Fibroblast of mammary gland (primary cell): ENCODE results near the gene CACNA1C.
A peak's percentile ranks its signal among the peaks of the same experiment; 100 is the strongest.

Experiments used
- DNase-seq: peaks from one replicate; pipeline ENCODE4 v3.0.0-alpha.2; 2010; ENCODE audit warnings: low read depth
- H3K4me3 ChIP-seq: 2 replicates; pipeline ENCODE4 v1.5.1; 2011; ENCODE audit warnings: low read depth, mild to moderate bottlenecking, low read length, moderate library complexity; ENCODE audit not compliant: control insufficient read depth
- TF ChIP-seq, protein P1 (sequence below): conservative IDR thresholded peaks from 2 replicates; pipeline ENCODE4 v1.5.1; 2011; ENCODE audit warnings: low read depth, low read length, inconsistent platforms; ENCODE audit not compliant: control insufficient read depth, insufficient read depth

The CACNA1C gene

DNA sequence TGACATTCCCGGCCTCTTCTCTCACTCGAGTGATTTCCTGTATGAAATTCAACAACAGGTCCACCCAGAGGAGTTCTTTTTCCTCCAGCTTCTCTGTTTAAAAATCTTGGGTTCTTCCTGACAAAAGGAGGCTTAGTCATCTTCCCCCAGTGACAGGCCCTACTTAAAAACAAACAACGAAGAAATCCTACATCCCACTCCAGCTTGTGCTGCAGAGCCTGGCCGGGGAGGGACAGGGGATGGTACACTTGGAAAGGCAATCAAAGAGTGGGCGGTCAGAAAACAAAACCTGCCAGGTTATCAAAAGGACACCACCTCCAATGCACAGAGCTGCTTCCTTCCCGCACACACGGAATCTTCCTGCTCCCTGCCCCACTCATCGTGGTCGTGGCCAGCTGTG lies 101.3 kb downstream of the CACNA1C start:
- TF ChIP-seq, protein P1, sequence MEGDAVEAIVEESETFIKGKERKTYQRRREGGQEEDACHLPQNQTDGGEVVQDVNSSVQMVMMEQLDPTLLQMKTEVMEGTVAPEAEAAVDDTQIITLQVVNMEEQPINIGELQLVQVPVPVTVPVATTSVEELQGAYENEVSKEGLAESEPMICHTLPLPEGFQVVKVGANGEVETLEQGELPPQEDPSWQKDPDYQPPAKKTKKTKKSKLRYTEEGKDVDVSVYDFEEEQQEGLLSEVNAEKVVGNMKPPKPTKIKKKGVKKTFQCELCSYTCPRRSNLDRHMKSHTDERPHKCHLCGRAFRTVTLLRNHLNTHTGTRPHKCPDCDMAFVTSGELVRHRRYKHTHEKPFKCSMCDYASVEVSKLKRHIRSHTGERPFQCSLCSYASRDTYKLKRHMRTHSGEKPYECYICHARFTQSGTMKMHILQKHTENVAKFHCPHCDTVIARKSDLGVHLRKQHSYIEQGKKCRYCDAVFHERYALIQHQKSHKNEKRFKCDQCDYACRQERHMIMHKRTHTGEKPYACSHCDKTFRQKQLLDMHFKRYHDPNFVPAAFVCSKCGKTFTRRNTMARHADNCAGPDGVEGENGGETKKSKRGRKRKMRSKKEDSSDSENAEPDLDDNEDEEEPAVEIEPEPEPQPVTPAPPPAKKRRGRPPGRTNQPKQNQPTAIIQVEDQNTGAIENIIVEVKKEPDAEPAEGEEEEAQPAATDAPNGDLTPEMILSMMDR, result no peak
- H3K4me3 ChIP-seq, result no peak overlapping the region
- peak; percentile 76 for DNase-seq

DNA sequence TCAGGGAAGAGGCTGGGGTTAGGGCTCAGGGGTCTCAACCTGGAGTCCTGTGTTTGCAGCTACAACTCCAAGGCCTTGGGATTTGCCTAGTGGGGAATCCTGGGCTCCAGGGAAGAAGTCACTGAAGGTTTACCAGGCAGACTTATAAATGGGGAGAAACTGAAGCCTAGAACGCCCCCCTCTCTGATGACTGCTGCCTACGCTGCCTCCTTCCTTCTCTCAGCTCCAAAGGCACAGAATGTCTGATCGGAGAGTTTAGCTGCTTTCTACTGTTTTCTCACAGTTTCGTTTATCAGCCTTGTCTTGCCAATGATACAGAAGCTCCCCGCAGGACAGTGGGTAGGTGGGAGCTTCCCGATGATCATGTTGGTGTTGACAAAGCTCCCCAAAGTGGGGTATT lies 101.7 kb downstream of the CACNA1C start:
- H3K4me3 ChIP-seq, result no peak overlapping the region
- TF ChIP-seq, protein P1, result no peak
- DNase-seq, result no peak

DNA sequence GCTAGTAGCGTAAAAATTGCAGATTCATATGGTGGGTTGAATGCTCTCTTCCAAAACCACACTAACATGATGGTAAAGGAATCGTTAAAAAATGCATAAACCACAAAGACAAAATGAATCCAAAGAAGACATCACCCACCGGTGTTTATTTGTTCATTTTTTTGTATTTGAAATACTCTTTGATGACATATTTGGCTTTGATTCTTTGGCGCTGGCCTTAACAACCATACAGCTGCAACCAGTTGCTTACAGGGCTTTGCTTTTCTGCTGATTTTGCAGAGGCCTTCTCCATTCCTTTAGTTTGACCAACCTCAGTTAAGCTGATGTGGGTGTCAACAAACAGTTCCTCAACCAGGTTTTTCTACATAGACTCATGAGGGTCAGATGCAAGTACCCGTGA lies 103.5 kb downstream of the CACNA1C start:
- TF ChIP-seq, protein P1, result no peak
- no peak for DNase-seq
- no peak overlapping the region for H3K4me3 ChIP-seq

DNA sequence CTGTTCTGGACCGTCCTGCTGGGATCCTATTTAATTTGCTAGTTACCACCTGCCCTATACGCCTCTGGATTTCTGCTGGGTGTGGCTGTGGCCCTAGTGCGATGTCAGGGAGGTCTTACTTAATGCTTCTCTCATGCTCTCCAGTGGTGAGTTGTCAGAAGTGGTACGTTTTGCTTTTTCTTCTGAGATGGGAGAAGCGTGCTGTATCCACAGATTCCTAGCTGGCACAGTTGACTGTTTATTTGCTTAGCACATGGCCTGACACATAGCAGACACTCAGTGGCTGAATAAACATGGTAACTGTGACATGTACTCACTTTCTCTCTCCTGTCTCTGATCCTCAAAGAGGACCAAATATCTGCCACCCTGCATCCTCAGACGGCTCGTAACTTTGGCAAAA lies 107.3 kb downstream of the CACNA1C start:
- no peak for DNase-seq
- no peak overlapping the region for H3K4me3 ChIP-seq
- TF ChIP-seq, protein P1, result no peak

DNA sequence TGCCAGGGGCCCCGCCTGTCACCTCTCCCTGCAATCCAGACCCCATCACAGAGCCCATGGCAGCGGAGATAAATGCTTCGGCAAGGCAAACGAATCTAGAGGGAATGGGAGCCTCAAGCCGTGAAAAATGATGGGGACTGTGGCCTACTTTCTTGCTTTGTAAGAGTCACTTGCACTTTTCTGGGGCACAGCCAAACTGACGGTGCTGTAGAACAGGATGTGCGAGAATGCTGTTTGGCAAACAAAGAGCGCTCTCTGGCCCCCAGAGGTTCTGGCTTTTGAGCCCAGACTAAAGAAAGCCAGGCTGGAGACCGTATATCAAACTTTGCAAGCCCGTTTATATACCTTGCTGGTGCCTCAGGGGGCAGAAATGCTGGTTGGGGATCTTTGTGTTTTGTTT lies 108.7 kb downstream of the CACNA1C start:
- no peak overlapping the region for H3K4me3 ChIP-seq
- peak; percentile 84 for DNase-seq
- TF ChIP-seq, protein P1, result no peak

DNA sequence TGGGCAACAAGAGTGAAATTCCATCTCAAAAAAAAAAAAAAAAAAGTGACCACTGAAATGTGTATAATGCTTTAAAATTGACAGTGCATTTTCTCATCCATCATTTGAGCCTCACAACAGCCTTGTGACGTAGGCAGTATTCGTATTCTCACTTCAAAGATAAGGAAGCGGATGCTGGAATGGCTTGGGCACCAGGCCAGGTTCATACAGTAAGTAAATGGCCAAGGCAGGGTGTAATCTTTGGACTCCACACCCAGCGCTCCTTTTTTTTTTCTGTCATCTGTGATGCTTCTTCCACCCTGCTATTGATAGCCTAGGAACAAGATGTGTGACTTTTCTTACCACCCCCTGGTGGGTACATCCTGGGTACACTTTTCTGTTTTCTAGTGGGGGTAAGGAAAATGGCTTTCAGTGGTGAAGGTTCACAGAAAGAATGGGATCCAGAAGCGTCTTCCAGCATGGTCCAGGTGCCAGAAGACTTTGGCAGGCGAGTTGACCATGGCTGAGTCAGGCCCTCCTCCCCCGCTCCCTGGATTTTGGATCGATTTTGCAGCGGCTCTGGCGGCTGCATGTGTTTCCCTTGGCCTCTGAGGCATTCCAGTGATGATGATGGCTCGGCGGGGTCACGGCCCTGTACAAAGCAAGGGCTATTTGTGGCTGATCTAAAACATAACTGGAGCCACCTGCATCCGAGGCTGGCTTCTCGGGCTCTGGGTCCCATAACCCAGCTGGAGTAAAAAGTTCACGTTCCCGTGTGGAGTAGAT lies 110.6 kb downstream of the CACNA1C start:
- TF ChIP-seq, protein P1, result no peak
- peak; percentile 99 for DNase-seq
- H3K4me3 ChIP-seq, result no peak overlapping the region
